ENCODE measurements around the gene GKN2.

GKN2 gene

DNA sequence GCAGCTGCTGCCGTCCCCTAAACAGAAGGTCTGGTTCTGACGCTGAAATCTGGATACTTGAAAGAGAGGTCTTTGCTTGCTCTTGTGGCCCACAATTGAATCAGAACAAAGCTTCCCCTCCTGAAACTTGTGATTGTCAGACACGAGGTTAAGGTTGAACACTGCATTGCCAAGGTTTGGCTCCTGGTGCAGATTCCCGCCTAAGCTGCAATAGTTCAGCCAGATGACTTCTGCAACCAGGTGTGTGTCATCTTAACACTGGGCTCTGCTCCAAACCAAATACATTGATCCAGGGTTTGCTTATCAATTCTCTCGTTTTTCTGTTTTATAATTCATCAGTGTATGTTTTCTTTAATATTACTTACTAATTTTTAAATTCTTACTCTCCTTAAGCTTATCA lies 36.3 kb upstream of the GKN2 start:
- no peak for TF ChIP-seq ZFX (IDR thresholded peaks at IDR 0.05; ENCODE audit: borderline replicate concordance)
- TF ChIP-seq, protein P1, sequence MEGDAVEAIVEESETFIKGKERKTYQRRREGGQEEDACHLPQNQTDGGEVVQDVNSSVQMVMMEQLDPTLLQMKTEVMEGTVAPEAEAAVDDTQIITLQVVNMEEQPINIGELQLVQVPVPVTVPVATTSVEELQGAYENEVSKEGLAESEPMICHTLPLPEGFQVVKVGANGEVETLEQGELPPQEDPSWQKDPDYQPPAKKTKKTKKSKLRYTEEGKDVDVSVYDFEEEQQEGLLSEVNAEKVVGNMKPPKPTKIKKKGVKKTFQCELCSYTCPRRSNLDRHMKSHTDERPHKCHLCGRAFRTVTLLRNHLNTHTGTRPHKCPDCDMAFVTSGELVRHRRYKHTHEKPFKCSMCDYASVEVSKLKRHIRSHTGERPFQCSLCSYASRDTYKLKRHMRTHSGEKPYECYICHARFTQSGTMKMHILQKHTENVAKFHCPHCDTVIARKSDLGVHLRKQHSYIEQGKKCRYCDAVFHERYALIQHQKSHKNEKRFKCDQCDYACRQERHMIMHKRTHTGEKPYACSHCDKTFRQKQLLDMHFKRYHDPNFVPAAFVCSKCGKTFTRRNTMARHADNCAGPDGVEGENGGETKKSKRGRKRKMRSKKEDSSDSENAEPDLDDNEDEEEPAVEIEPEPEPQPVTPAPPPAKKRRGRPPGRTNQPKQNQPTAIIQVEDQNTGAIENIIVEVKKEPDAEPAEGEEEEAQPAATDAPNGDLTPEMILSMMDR (IDR thresholded peaks at IDR 0.05): no peak
- H3K27ac ChIP-seq: no peak overlapping the region

DNA sequence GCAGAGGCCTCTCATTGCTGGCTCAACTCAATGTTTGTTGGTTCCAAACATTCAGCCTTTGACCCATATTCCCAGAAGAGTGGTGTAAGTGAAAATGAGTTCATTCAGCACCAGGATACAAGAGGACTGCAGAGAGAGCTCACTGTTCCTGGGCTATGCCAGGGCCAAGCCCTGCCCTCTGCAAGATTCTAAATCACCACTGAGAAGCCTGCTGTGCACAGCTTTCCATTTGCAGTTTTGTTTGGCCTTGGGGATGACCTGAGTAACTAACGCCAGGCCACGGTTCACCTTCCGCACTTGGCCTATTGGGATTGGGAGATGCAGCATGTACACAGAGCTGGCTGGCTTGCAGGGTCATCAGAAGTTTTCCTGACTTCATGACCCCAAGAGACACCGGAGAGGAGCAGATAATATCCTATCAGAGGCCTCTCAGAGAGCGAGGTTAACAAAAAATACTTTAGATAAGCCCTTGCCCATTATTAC lies 34.4 kb upstream of the GKN2 start:
- no peak for TF ChIP-seq ZFX (IDR thresholded peaks at IDR 0.05; ENCODE audit: borderline replicate concordance)
- TF ChIP-seq, protein P1 (IDR thresholded peaks at IDR 0.05): no peak
- H3K27ac ChIP-seq: no peak overlapping the region

DNA sequence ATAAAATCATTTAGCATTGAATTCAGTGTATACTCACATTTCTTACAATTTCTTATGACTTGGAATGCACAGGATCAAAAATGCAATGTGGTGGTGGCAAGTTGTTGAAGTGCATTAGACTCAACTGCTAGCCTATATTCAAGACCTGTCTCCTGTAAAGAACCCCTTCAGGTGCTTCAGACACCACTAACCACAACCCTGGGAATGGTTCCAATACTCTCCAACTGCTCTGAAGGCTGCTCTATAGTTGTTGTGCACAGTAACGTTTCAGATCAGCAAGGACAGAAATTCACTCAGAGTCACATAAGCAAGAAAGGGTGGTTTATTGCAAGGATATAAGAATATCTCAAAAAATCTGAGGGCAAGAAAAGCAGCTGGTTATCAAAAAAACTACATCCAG lies 28.3 kb upstream of the GKN2 start:
- H3K27ac ChIP-seq: no peak overlapping the region
- TF ChIP-seq, protein P1 (IDR thresholded peaks at IDR 0.05): no peak
- no peak for TF ChIP-seq ZFX (IDR thresholded peaks at IDR 0.05; ENCODE audit: borderline replicate concordance)

DNA sequence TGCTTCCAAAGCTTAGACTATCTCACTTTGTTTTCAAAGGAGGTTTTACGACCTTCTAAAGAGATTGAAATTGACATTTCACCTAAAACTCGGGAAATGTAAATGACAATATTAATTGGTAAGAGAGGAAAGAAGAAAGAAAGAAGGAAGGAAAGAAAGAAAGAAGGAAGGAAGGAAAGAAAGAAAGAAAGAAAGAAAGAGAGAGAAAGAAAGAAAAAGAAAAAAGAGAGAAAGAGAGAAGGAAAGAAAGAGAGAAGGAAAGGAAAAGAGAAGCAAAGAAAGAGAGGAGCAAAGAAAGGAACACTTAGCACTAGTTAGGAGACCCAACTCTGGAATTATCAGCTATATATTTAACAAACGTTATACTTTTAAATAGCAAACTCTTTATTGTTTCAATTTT lies 25.4 kb upstream of the GKN2 start:
- H3K27ac ChIP-seq: no peak overlapping the region
- no peak for TF ChIP-seq ZFX (IDR thresholded peaks at IDR 0.05; ENCODE audit: borderline replicate concordance)
- TF ChIP-seq, protein P1 (IDR thresholded peaks at IDR 0.05): no peak

DNA sequence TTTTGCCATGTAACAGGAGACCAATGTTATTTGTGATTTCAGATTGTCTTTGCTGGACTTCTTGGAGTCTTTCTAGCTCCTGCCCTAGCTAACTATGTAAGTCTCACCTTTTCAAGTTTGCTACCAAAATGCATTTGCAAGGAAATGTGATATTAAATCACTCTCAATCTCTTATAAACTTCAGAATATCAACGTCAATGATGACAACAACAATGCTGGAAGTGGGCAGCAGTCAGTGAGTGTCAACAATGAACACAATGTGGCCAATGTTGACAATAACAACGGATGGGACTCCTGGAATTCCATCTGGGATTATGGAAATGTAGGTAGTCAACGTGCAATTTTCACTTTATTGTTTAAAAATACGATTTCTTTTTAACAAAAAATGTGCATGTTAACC lies 24.8 kb upstream of the GKN2 start:
- no peak overlapping the region for H3K27ac ChIP-seq
- TF ChIP-seq ZFX (IDR thresholded peaks at IDR 0.05; ENCODE audit: borderline replicate concordance): no peak
- TF ChIP-seq, protein P1 (IDR thresholded peaks at IDR 0.05): no peak

DNA sequence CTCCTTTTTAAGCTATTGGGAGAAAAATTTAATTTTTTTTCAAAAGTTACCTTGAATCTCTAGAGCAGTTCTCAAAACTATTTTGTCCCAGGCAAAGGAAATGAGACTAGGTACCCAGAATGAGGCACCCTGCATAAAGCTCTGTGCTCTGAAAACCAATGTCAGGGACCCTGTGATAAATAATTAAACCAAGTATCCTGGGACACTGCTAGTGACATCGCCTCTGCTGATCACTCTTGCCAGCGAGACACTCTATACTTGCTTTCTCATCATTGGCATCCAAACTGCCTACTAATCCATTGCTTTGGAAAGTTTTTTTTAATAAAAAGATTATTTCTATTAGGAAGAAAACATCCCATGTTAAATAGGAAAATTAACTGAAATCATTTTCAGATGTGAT lies 23.2 kb upstream of the GKN2 start:
- H3K27ac ChIP-seq: no peak overlapping the region
- no peak for TF ChIP-seq ZFX (IDR thresholded peaks at IDR 0.05; ENCODE audit: borderline replicate concordance)
- TF ChIP-seq, protein P1 (IDR thresholded peaks at IDR 0.05): no peak

DNA sequence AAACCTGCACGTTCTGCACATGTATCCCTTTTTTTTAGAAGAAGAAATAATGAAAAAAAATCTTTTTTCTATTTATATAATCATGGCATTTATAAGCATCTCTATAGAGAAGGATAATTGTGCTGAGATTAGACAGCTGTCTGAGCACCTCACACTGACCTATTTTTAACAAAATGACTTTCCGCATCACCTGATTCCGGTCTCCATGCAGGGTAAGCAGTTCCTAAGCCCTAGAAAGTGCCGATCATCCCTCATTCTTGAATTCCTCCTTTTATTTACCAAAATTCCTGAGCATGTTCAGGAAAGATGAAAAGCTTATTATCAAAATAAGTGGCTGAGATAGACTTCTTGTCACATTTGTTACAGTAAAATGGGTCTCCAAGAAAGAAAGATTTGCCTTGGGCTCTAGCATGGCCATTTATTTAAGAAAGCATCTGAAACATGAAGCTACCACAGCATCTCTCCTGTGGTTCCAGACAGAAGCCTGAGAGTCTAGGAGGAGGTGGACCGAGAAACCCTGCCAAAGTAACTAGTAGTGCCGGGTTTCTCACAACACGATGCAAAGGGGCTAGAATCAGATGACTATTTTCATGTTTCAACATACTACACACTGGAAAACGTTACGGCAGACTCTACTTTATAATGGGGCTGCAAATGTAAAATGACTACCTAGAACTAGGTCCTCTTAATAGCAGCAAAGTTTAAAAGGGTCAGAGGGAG lies 22.4 kb upstream of the GKN2 start:
- no peak overlapping the region for H3K27ac ChIP-seq
- TF ChIP-seq, protein P1 (IDR thresholded peaks at IDR 0.05): no peak
- TF ChIP-seq ZFX (IDR thresholded peaks at IDR 0.05; ENCODE audit: borderline replicate concordance): no peak

Data from 22Rv1 (cell line).